Activated CD4-positive, alpha-beta memory T cell treated with anti-CD3 and anti-CD28 coated beads, Interleukin-2, amount 10 ng/mL, durations not matched to agents 7 days and 5 days (primary cell): ENCODE results near the gene ZMIZ1. TPM values are rescaled to one million over a fixed set of nuclear protein-coding genes. Genes with fewer than 3 reads are reported as not detected.

Experiments used
- CTCF ChIA-PET: fragments of 350-600 bp; sonication (Branson Sonifier 250); formaldehyde crosslinking; loops from one replicate; lab custom pipeline; 2021; ENCODE audit warnings: antibody characterized with exemption, inconsistent platforms; lab: Charles Lee
- POLR2A ChIA-PET: fragments of 350-600 bp; sonication (Branson Sonifier 250); formaldehyde crosslinking; loops from one replicate; lab custom pipeline; 2021; ENCODE audit warnings: antibody characterized with exemption; lab: Charles Lee
- DNase-seq: peaks from one replicate; pipeline ENCODE4 v3.0.0-alpha.2; 2020
- H3K27ac Mint-ChIP-seq: one replicate; pipeline ENCODE4 v1.8.0; 2021; ENCODE audit warnings: mild to moderate bottlenecking, mixed read lengths
- H3K27me3 Mint-ChIP-seq: one replicate; pipeline ENCODE4 v1.8.0; 2021; ENCODE audit warnings: mixed read lengths
- H3K36me3 Mint-ChIP-seq: one replicate; pipeline ENCODE4 v1.8.0; 2021; ENCODE audit warnings: low read depth, mixed read lengths
- H3K4me1 Mint-ChIP-seq: one replicate; pipeline ENCODE4 v1.8.0; 2021; ENCODE audit warnings: mixed read lengths
- H3K4me3 Mint-ChIP-seq: one replicate; pipeline ENCODE4 v1.8.0; 2021; ENCODE audit warnings: mild to moderate bottlenecking, mixed read lengths
- H3K9me3 Mint-ChIP-seq: one replicate; pipeline ENCODE4 v1.8.0; 2021; ENCODE audit warnings: mixed read lengths
- total RNA-seq, 2 experiments: library from RNA; stranded (reverse); gene quantifications; one replicate each; pipeline ENCODE4 v1.2.3, GENCODE V29; 2021

Gene ZMIZ1
- total RNA-seq, 2 experiments from 2014 or later = 46.9 to 47.0 TPM

GRCh38 chr10:79292026-79292766 is 223.4 kb downstream of the ZMIZ1 start:
- no peaks in the 10 kb centered on the region for H3K27me3 Mint-ChIP-seq
- ChIA-PET POLR2A (interaction anchor here (0.6 to 1.4 kb wide), 3 partner anchors 20 to 61 kb away, joined by 4 to 5 read pairs (median 4); partner anchors contain the start of gene PPIF), CTCF (interaction anchor here (0.6 to 2.1 kb wide), 8 partner anchors 24 to 176 kb away, joined by 3 to 9 read pairs (median 4); partner anchors contain the start of gene PPIF)
- no peak overlapping the region for H3K4me3 Mint-ChIP-seq
- no peak for DNase-seq
- peaks cover 65% of the 10 kb centered on the region for H3K4me1 Mint-ChIP-seq
- H3K9me3 Mint-ChIP-seq = no peaks in the 10 kb centered on the region
- peak overlapping the region; percentile 55 for H3K27ac Mint-ChIP-seq
- peaks cover 54% of the 10 kb centered on the region for H3K36me3 Mint-ChIP-seq

- DNase-seq = peak; percentile 42
- Mint-ChIP-seq H3K9me3 (no peaks in the 10 kb centered on the region), H3K4me1 (peaks cover 64% of the 10 kb centered on the region), H3K27me3 (no peaks in the 10 kb centered on the region), H3K27ac (no peak overlapping the region), H3K36me3 (peaks cover 46% of the 10 kb centered on the region), H3K4me3 (no peak overlapping the region)
- POLR2A ChIA-PET = no interaction called here
- CTCF ChIA-PET = interaction anchor here (0.7 to 2.1 kb wide), 7 partner anchors 23 to 175 kb away, joined by 3 to 9 read pairs (median 4); no protein-coding TSS in a partner anchor
Measured at GRCh38 chr10:79292891-79293746, 224.4 kb downstream of the ZMIZ1 start.

- no peak for DNase-seq
- Mint-ChIP-seq H3K4me3 (no peak overlapping the region), H3K4me1 (peaks cover 64% of the 10 kb centered on the region), H3K9me3 (no peaks in the 10 kb centered on the region), H3K27me3 (no peaks in the 10 kb centered on the region), H3K27ac (peak overlapping the region; percentile 53), H3K36me3 (peaks cover 44% of the 10 kb centered on the region)
- CTCF ChIA-PET = interaction anchor here (0.9 to 1.9 kb wide), 4 partner anchors 8 to 80 kb away, joined by 3 to 8 read pairs (median 5); no protein-coding TSS in a partner anchor
- POLR2A ChIA-PET = interaction anchor here (0.9 to 1.8 kb wide), 2 partner anchors 51 to 54 kb away, joined by 3 to 6 read pairs; partner anchors contain the start of gene PPIF
Measured at GRCh38 chr10:79293841-79294581, 225.2 kb downstream of the ZMIZ1 start.

- peak overlapping the region; percentile 76 for H3K27ac Mint-ChIP-seq
- H3K27me3 Mint-ChIP-seq = no peaks in the 10 kb centered on the region
- peak; percentile 46 for DNase-seq
- CTCF ChIA-PET = interaction anchor here (1.0 to 1.5 kb wide), 2 partner anchors 9 to 78 kb away, joined by 3 to 7 read pairs; no protein-coding TSS in a partner anchor
- H3K4me3 Mint-ChIP-seq = peak overlapping the region; percentile 6
- H3K4me1 Mint-ChIP-seq = peaks cover 67% of the 10 kb centered on the region
- POLR2A ChIA-PET = interaction anchor here (1.8 kb wide), 1 partner anchor 52 kb away, joined by 6 read pairs; the partner anchor contains the start of gene PPIF
- H3K9me3 Mint-ChIP-seq = no peaks in the 10 kb centered on the region
- H3K36me3 Mint-ChIP-seq = peaks cover 53% of the 10 kb centered on the region
Measured at GRCh38 chr10:79295563-79295962, 226.8 kb downstream of the ZMIZ1 start.

GRCh38 chr10:79296431-79296830 is 227.7 kb downstream of the ZMIZ1 start:
- H3K4me1 Mint-ChIP-seq = peaks cover 65% of the 10 kb centered on the region
- DNase-seq = no peak
- H3K27ac Mint-ChIP-seq = no peak overlapping the region
- ChIA-PET POLR2A (no interaction called here), CTCF (no interaction called here)
- H3K36me3 Mint-ChIP-seq = peaks cover 54% of the 10 kb centered on the region
- no peaks in the 10 kb centered on the region for H3K27me3 Mint-ChIP-seq
- no peaks in the 10 kb centered on the region for H3K9me3 Mint-ChIP-seq
- no peak overlapping the region for H3K4me3 Mint-ChIP-seq

- Mint-ChIP-seq H3K4me1 (peaks cover 47% of the 10 kb centered on the region), H3K9me3 (no peaks in the 10 kb centered on the region), H3K4me3 (no peak overlapping the region), H3K36me3 (peaks cover 54% of the 10 kb centered on the region), H3K27ac (peak overlapping the region; percentile 68), H3K27me3 (no peaks in the 10 kb centered on the region)
- peak; percentile 65 for DNase-seq
- POLR2A ChIA-PET = interaction anchor here (1.2 to 2.5 kb wide), 2 partner anchors 11 to 33 kb away, joined by 3 to 12 read pairs; no protein-coding TSS in a partner anchor
- CTCF ChIA-PET = no interaction called here
Measured at GRCh38 chr10:79298403-79299244, 229.9 kb downstream of the ZMIZ1 start.

- POLR2A ChIA-PET = interaction anchor here (1.0 to 2.5 kb wide), 3 partner anchors 12 to 56 kb away, joined by 3 to 12 read pairs (median 4); no protein-coding TSS in a partner anchor
- Mint-ChIP-seq H3K27ac (peak overlapping the region; percentile 26), H3K4me1 (peaks cover 37% of the 10 kb centered on the region), H3K4me3 (no peak overlapping the region), H3K27me3 (no peaks in the 10 kb centered on the region), H3K9me3 (no peaks in the 10 kb centered on the region), H3K36me3 (peaks cover 54% of the 10 kb centered on the region)
- DNase-seq = no peak
- CTCF ChIA-PET = no interaction called here
Measured at GRCh38 chr10:79299397-79300241, 230.9 kb downstream of the ZMIZ1 start.

GRCh38 chr10:79300711-79301110 is 231.9 kb downstream of the ZMIZ1 start:
- Mint-ChIP-seq H3K36me3 (peaks cover 52% of the 10 kb centered on the region), H3K4me1 (peaks cover 28% of the 10 kb centered on the region), H3K4me3 (no peak overlapping the region), H3K9me3 (no peaks in the 10 kb centered on the region), H3K27ac (no peak overlapping the region), H3K27me3 (no peaks in the 10 kb centered on the region)
- no peak for DNase-seq
- POLR2A ChIA-PET = interaction anchor here (1.6 kb wide), 1 partner anchor 16 kb away, joined by 5 read pairs; no protein-coding TSS in a partner anchor
- CTCF ChIA-PET = no interaction called here

- Mint-ChIP-seq H3K4me1 (peaks cover 21% of the 10 kb centered on the region), H3K4me3 (no peak overlapping the region), H3K27me3 (no peaks in the 10 kb centered on the region), H3K36me3 (peaks cover 54% of the 10 kb centered on the region), H3K27ac (peak overlapping the region; percentile 52), H3K9me3 (no peaks in the 10 kb centered on the region)
- POLR2A ChIA-PET = interaction anchor here (1.6 kb wide), 1 partner anchor 15 kb away, joined by 5 read pairs; no protein-coding TSS in a partner anchor
- no peak for DNase-seq
- CTCF ChIA-PET = no interaction called here
Measured at GRCh38 chr10:79301754-79302530, 233.2 kb downstream of the ZMIZ1 start.
